Measurements from ENCODE around the gene EXOC4.

Gene EXOC4

GRCh38 chr7:133509822-133510221 is 256.9 kb downstream of the EXOC4 start:
- no peak for DNase-seq (ENCODE audit: low read depth)
- H3K4me3 ChIP-seq (ENCODE audit: low read depth, low read length): no peak overlapping the region
- no peak for TF ChIP-seq CTCF (IDR thresholded peaks at IDR 0.05; ENCODE audit: low read depth, low read length, missing control alignments)

GRCh38 chr7:133510326-133511055 is 257.6 kb downstream of the EXOC4 start:
- DNase-seq (ENCODE audit: low read depth): no peak
- TF ChIP-seq CTCF (IDR thresholded peaks at IDR 0.05; ENCODE audit: low read depth, low read length, missing control alignments): no peak

GRCh38 chr7:133511252-133511651 is 258.4 kb downstream of the EXOC4 start:
- TF ChIP-seq CTCF (IDR thresholded peaks at IDR 0.05; ENCODE audit: low read depth, low read length, missing control alignments): no peak
- no peak for DNase-seq (ENCODE audit: low read depth)
- H3K4me3 ChIP-seq (ENCODE audit: low read depth, low read length): no peak overlapping the region

More at GRCh38 chr7:133510326-133511055, 257.6 kb downstream of the EXOC4 start:
- H3K4me3 ChIP-seq (ENCODE audit: low read depth, low read length): no peak overlapping the region

GRCh38 chr7:133511708-133512107 is 258.8 kb downstream of the EXOC4 start:
- no peak for DNase-seq (ENCODE audit: low read depth)
- TF ChIP-seq CTCF (IDR thresholded peaks at IDR 0.05; ENCODE audit: low read depth, low read length, missing control alignments): no peak
- H3K4me3 ChIP-seq (ENCODE audit: low read depth, low read length): no peak overlapping the region

GRCh38 chr7:133512560-133512959 is 259.7 kb downstream of the EXOC4 start:
- no peak for TF ChIP-seq CTCF (IDR thresholded peaks at IDR 0.05; ENCODE audit: low read depth, low read length, missing control alignments)
- no peak for DNase-seq (ENCODE audit: low read depth)
- H3K4me3 ChIP-seq (ENCODE audit: low read depth, low read length): no peak overlapping the region

- no peak for DNase-seq (ENCODE audit: low read depth)
- no peak for TF ChIP-seq CTCF (IDR thresholded peaks at IDR 0.05; ENCODE audit: low read depth, low read length, missing control alignments)
- H3K4me3 ChIP-seq (ENCODE audit: low read depth, low read length): no peak overlapping the region
Observed at GRCh38 chr7:133513608-133514007, 260.7 kb downstream of the EXOC4 start.

- TF ChIP-seq CTCF (IDR thresholded peaks at IDR 0.05; ENCODE audit: low read depth, low read length, missing control alignments): no peak
- H3K4me3 ChIP-seq (ENCODE audit: low read depth, low read length): no peak overlapping the region
- no peak for DNase-seq (ENCODE audit: low read depth)
Observed at GRCh38 chr7:133514551-133514950, 261.7 kb downstream of the EXOC4 start.

Measured in GM12864 (cell line).